HFF-Myc (cell line): ENCODE measurements around the gene ROBO3.

Source experiments
- DNase-seq: peaks from one replicate; pipeline ENCODE4 v3.0.0-alpha.2; 2011; ENCODE audit warnings: low read depth; ENCODE audit errors: extremely low read depth
- H3K4me3 ChIP-seq: replicated peaks from 2 replicates; pipeline ENCODE4 v1.5.1; 2011; ENCODE audit warnings: low read depth, mild to moderate bottlenecking, control low read depth, low read length
- TF ChIP-seq, protein P1 (sequence below): IDR thresholded peaks from 2 replicates; pipeline ENCODE4 v1.5.1; 2012; ENCODE audit warnings: mild to moderate bottlenecking, low read depth, low read length, control low read depth; ENCODE audit errors: missing control alignments

ROBO3 gene

GRCh38 chr11:124869856-124870387, 4.7 kb downstream of the ROBO3 start:
- TF ChIP-seq, protein P1, sequence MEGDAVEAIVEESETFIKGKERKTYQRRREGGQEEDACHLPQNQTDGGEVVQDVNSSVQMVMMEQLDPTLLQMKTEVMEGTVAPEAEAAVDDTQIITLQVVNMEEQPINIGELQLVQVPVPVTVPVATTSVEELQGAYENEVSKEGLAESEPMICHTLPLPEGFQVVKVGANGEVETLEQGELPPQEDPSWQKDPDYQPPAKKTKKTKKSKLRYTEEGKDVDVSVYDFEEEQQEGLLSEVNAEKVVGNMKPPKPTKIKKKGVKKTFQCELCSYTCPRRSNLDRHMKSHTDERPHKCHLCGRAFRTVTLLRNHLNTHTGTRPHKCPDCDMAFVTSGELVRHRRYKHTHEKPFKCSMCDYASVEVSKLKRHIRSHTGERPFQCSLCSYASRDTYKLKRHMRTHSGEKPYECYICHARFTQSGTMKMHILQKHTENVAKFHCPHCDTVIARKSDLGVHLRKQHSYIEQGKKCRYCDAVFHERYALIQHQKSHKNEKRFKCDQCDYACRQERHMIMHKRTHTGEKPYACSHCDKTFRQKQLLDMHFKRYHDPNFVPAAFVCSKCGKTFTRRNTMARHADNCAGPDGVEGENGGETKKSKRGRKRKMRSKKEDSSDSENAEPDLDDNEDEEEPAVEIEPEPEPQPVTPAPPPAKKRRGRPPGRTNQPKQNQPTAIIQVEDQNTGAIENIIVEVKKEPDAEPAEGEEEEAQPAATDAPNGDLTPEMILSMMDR = no peak
- no peak overlapping the region for H3K4me3 ChIP-seq

DNA sequence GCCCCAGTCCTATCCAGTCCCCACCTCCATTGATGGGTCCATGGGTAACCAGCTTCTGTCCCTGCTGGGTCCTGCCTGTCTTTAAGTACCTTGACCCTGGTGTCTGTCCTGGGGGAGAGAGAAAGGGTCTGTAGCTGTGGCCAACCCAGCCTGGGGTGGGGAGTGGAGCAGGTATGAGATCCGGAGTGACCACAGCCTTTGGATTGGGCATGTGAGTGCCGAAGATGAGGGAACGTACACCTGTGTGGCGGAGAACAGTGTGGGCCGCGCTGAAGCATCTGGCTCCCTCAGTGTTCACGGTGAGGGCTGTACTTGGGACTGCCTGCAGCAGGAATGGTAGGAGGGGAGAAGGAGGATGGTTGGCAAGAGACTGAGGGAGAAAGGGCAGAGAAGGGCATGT, 5.2 kb downstream of the ROBO3 start:
- DNase-seq = no peak
- TF ChIP-seq, protein P1 = no peak
- H3K4me3 ChIP-seq = no peak overlapping the region

More at GRCh38 chr11:124869856-124870387, 4.7 kb downstream of the ROBO3 start:
- no peak for DNase-seq

GRCh38 chr11:124872280-124872679, 7.0 kb downstream of the ROBO3 start:
- TF ChIP-seq, protein P1 = no peak
- H3K4me3 ChIP-seq = no peak overlapping the region
- DNase-seq = no peak

GRCh38 chr11:124872741-124873140, 7.5 kb downstream of the ROBO3 start:
- H3K4me3 ChIP-seq = no peak overlapping the region
- DNase-seq = no peak
- TF ChIP-seq, protein P1 = no peak

DNA sequence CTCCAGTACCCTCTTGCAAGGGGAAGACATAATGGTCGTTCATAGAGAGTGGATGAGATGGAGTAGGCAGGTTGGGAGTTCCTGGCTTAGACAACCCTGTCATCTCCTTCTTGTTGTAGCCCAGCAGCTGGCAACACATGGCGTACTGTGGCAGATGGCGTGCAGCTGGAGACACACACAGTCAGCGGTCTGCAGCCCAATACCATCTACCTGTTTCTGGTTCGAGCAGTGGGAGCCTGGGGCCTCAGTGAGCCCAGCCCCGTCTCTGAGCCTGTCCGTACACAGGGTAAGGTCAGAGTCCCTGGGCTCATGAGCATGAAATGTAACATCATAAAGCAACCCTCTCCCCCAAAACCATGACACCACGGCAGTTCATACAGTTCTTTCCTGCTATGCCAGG, 8.7 kb downstream of the ROBO3 start:
- no peak for DNase-seq
- H3K4me3 ChIP-seq = no peak overlapping the region
- TF ChIP-seq, protein P1 = no peak

- DNase-seq = no peak
- TF ChIP-seq, protein P1 = no peak
- H3K4me3 ChIP-seq = no peak overlapping the region
These were observed 9.5 kb downstream of the ROBO3 start for GRCh38 chr11:124874571-124875255.
